NCI-H128 (cell line): ENCODE measurements around the gene AMOTL1.

Experiments
- DNase-seq: peaks from one replicate; lab custom pipeline; 2025; ENCODE audit not compliant: unreplicated experiment; lab: John Stamatoyannopoulos, UW

Gene AMOTL1, protein sequence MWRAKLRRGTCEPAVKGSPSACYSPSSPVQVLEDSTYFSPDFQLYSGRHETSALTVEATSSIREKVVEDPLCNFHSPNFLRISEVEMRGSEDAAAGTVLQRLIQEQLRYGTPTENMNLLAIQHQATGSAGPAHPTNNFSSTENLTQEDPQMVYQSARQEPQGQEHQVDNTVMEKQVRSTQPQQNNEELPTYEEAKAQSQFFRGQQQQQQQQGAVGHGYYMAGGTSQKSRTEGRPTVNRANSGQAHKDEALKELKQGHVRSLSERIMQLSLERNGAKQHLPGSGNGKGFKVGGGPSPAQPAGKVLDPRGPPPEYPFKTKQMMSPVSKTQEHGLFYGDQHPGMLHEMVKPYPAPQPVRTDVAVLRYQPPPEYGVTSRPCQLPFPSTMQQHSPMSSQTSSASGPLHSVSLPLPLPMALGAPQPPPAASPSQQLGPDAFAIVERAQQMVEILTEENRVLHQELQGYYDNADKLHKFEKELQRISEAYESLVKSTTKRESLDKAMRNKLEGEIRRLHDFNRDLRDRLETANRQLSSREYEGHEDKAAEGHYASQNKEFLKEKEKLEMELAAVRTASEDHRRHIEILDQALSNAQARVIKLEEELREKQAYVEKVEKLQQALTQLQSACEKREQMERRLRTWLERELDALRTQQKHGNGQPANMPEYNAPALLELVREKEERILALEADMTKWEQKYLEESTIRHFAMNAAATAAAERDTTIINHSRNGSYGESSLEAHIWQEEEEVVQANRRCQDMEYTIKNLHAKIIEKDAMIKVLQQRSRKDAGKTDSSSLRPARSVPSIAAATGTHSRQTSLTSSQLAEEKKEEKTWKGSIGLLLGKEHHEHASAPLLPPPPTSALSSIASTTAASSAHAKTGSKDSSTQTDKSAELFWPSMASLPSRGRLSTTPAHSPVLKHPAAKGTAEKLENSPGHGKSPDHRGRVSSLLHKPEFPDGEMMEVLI

DNA sequence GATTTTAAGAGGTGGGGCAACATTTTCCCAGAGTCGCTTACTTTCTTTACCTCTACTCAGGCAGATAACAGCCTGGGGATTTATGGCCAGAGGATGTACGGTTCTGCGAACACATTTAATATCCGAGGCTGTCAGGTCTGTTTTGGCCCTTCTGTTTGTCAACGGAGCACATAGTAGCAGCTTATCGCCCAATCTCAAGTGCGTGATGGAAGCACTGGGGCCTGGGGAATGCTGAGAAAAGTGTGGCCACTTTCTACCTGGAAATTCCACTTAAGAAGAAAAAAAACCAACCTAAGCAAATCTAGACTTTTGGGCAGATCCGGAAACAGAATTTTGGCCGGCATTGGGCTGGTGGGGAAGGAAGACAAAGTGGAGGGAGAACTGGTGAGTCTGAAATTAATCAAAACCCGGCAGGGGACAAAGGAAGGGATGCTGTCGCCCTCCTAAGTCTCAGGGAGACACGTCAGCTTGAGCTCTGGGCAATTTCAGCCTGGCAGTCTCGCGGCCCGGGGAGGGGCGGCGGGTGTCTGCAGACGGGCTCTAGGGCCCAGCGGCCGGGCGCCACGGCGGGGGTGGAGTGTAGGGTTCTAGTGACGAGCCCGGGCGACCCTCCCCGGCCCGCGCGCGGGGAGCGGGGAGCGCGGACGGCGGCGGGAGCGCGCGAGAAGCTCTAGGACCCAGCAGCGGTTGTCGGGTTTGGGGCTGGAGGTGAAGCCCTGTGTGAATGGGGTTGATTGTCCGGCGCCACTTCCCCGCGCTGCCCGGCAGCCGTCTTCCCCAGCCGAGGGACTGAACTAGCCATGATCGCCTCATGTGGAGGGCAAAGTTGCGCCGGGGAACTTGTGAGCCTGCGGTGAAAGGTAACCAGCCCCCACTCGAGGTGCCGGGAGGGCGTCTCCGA, at the start of gene AMOTL1:
AMOTL1 (plus strand) TSS at position 656 of the 901 bp plus-strand sequence; CDS start at position 812, 156 bp downstream.
- peak; percentile 81 for DNase-seq

DNA sequence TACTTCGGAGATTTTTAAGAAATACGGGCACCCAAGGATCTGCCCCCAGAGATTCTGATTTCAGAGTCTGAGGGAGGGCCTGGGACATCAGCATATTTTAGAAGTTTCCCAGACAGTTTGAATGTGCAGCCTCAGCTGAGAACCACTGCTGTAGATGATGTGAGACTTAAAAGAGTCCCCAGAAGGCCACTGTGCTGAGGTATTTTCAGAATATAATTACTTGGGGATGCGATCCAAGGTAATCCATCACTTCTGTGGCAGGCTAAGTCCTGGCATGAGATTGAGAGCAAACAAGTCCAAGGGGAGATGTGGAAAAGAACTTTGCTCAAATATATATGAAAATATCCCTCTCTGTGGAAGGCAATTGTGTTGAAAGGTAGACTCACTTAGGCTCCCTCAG, 48.3 kb upstream of the AMOTL1 start:
- no peak for DNase-seq

DNA sequence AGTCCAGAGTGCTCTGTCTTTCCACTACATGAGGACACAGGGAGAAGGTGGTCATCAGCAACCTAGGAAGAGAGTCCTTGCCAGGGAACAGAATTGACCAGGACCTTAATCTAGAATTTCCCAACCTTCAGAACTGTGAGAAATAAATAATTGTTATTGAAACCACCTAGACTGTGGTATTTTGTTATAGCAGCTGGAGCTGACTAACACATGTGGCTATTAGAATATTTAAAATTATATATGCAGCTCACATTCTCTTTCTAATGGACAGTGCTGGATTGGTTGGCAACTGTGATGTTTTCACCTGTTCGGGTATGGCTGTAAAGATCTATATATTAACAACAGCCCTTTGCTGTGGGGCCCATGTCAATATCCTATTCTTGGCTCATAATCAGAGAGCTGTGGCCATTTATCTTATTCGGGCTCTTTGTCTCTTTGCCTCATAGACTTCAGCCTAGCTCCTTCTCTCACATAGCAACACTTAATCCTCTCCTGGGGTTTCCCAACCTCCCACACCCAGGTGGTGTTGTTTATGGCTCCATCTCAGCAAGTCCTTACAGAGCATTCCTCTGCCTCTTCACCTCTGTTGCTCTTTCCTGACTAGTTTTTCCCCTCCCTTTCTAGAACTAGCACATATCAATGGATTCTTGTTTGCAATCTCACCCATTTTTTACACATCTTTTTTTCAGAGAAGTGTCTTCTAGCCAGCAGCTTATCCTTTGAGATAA, 46.4 kb upstream of the AMOTL1 start:
- no peak for DNase-seq

DNA sequence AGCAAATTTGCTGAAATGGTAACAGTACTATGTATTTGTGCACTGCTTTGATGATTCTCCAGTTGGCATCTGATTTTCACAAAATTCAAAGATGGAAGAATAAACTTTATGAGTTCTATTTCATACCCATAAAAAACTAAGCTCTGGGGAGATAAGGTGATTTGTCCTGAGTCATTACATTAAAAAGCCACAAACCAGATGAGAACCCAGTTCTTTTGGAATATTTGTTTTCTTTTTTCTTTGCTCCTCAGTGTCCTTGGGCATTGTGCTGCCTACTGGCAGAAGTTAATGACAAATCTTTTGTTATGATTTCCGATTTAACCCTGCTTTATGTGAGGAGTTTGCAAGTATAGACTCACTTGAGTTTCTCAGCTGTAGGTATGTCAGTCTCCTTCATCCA, 45.4 kb upstream of the AMOTL1 start:
- no peak for DNase-seq

DNA sequence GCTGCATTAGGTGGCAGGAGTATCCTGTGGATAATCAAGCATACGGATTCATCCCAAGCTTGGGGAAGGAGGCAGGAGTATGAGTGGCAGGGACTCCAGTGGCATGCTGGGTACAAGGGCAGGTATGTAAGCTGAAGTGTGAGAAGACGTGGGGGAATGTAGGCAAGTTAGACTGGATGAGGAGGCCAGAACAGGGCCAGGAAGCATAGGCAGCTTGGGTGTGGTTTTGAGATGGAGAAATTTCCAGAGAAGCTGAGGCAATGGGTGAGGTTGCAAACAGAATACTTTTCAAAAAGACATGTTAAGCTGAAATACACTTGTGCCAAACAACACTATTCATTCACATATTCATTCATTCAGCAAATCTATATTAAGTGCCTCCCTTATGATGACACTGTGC, 43.1 kb upstream of the AMOTL1 start:
- DNase-seq: no peak

DNA sequence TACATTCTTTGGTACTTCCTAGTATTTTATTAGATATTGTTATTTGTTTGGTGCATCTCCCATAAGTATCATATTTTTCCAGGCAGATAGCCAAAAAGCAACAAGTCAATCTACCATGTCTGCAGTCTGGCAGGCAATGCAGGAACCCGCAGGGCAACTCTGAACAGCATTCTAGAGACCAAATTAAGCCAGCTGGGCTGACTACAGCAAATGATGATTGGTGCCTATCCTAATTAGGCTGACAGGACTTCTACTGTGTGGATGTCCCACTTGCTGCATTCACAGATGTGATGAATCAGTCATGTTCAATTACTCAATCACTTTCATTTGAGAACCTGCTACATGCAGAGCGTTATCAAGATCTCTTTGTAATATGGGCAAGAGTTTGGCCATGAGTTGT, 40.3 kb upstream of the AMOTL1 start:
- no peak for DNase-seq

DNA sequence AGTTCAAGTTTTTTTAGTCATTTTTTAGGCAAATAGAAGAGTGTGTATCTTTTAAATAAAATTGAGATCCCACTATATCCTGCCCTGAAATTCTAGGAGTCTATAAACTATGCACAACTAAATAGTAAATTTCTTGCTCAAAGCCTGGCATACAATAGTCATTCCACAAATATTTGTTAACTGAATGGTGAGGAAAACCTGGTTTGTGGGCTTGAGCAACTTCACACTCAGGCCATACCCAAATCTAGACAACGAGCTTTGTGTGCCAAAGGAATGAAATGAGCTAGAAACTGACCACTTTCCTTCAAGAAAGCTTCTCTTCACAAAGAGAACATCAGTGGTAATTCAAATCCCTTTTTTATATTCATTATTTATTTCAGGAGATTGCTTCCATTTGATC, 39.6 kb upstream of the AMOTL1 start:
- no peak for DNase-seq

DNA sequence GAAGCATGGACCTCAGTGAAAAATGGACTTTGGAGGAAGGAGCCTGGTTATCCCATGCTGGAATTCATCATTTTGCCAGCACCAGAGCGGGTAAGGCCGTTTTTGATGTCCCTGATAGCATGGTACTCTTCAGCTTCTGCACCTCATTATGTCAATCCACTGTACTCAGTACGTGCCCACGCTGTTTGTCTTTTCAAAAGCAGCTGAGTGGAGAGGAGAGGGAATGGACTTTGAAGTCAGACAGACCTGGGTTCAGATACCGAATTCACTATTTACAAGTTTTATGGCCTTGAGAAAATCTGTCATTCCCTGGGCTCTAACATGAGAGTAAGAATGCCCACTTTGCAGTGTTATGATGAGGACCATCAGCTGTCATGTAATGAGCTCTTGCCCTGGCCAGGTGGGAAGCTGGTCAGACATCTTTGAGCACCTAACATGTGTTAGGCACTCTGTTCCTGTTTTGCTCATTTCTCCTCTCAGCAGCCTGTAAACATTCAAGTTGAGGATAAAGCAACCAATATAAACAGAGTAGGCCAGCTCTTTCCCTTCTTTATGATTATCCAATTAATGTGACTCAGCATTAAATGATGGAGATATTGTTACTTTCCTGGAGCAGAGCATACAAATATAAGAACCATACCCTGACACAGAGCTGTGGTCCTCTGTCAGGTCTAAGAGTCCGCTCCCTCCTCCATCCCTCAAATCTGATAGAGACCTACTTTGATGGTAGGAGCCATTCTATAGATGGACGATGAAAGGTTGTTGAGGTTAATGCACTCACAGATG, 39.0 kb upstream of the AMOTL1 start:
- DNase-seq: no peak

DNA sequence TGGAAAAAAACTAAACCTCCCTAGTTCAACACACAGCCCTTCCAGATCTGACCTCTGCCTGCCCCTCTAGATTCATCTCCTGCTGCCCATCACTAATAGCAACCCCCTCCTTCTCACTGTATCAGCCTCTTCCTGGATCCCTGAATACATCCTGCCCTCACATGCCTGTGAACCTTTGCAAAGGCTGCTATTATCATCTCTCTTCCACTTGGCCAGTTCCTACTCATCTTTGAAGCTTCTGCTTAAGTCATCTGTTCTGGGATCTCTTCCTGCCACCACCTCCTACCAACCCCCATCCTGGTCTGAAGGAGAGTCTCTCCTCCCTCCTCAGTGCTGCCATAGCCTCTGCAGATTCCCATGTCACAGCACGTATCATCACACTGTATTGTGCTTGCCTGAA, 38.0 kb upstream of the AMOTL1 start:
- DNase-seq: no peak

DNA sequence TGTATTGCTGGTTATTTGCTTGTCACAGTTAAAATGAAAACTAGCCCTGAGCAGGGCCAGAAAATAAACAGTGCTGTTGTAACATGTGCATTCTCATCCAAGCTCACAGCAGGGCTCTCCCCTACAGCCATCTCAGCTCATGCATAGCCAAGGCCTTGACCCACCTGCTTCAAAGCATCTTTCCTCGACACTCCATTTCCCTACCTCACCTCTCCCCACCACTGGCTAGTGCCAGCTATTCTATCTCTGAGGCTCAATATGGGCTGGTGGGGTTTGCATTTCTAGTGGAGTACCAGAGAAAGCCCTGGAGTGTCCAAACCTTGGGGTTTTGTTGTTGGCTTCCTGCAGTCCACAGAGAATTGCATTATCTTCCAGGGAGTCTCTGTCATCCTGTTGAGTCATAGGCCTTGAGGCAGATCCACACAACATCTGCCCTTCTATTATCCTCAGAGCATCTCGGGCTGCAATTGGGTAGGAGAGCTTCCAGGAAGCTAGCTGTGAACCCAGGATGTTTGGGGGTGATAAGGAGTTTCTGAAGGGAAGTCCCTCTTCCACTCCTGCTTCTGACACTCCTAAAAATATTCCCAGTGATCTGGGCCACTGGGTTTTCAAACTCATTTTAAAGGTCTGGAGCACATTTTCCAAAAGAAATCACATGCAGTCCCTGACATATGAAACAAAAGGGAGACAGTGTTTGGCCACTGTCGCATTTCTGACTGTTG, 36.1 kb upstream of the AMOTL1 start:
- no peak for DNase-seq

DNA sequence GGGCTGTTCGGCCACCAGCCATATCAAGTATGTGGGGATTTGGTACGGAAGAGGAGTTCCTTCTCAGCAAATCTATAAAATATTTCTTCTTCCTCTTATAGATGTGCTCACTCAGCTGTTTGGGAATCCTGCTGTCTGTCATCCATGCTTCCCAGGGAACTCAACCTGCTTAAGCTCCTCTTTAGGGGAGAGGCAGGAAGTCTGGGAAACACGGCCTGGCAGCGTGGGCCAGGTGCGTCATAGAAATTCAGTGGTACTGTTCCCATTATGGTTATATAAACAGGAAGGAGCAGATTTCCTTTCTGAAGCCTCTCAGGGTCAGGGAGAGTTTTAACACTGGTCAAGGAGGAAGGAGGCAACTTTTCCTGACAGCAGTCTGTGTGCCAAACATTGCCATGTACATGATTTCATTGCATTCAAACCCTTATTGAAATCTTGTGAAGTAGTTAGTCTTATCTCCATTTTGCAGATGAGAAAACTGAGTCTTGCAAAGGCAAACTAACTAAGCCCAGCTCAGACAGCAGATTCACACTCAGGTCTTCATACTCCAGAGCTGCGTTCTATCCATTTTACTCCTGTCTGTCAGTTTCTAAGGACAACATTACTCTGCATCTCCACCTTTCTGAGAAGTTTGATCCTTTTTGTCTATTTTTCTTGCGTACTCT, 35.4 kb upstream of the AMOTL1 start:
- DNase-seq: no peak

DNA sequence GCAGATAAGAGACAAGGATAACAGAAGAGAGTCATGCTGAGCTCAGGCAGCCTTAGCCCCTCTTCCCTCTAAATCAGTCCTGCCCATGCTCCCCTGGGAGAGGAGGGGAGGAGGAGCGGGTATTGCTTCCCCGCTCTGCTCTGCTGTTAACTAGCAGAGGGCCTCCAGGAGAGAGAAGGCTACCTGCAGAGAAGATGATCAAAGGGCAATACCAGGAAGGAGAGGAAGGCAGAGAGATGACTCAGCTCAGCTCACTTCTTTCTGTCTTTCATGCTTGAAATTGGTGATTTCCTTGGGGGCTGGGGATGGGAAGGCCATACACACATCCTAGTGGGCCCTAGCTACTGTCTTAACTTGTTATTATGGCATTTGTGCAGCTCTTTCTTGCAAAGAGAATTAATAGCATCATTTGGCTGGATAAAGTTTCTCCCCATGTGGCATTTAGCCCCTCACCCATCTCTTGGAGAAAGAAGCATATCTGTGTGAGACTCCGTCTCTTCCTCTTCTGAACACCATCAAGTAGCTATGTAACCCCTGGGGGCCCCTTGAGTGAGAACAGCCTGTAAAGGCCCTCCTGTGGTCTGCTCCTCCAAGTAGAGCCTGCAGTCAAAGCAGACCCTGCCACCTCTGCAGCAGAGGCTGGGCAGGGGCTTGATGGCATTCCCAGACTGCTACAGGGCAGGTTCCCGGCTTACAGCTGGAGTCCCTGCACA, 33.4 kb upstream of the AMOTL1 start:
- DNase-seq: no peak

DNA sequence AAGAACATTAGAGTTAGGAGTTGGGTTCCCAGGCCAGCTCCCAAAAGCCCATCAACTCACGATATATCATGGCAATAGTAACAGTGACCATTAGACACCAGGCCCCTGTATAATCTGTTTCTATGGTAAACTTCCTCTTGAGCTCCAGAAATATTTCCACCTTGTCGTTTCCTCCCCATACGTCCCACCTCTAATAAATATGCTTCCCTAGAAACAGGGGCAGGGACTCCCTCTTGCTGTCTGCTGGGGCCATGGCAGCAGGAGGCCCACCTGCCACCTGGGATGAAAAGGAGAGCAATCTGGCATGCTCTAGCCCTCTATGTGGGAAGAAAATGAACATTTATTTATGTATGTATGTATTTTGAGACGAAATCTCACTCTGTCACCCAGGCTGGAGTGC, 32.2 kb upstream of the AMOTL1 start:
- DNase-seq: no peak

DNA sequence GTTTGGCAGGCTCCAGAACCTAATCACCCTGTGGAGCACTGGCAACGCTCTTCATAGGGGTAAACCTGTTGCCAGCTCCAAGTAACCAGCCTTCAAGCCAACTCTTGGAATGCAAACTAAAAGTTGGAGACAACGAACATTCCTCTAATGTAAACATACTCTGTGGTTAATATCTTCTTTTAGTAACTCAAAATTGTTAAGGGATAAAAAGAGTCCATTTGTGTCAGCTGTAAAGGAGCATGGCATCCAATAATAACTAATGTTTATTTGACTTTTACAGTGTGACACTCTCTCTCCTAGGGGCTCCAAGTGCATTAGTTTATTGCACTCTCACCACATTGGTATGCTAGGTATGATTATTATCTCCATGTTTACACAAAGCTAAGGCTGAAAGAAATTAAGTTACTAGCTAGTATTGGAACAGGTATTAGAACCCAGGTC, 31.0 kb upstream of the AMOTL1 start:
- DNase-seq: no peak

DNA sequence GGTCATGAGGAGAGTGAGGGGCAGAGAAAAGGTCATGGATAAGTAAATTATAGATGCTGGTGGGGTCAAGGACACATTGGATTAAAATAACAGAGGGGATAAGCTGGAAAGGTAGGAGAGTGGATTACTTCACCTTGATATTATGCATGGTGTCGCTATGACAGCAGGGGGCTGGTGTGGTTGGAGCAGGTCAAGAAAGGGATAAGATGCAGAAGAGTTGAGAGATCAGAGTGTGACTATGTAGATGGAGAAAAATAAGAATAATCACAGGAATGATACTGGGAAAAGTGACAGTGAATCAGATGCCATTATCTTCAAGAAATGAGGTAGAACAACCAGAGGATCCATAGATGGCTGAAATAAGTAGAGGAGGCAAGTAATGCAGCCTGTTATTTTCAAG, 29.4 kb upstream of the AMOTL1 start:
- no peak for DNase-seq

DNA sequence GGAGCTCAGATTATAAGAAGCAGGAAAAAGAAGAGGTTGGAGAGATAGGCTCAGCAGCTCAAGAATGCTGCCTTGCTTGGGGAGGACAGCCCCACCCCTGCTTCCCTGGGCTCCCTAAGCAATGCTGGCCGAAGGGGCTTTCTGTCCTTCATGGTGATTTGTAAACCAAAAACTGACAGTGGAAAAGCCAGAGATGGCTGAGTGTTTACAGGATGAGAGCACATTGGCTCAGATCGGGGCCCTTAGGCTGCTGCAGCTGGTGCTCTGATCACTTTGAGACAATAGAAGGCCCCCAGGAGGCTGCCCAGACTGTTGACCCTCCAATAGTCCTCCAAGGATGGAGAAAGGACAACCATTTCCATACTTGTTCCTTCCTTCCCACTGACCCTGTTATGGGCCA, 28.8 kb upstream of the AMOTL1 start:
- DNase-seq: no peak

DNA sequence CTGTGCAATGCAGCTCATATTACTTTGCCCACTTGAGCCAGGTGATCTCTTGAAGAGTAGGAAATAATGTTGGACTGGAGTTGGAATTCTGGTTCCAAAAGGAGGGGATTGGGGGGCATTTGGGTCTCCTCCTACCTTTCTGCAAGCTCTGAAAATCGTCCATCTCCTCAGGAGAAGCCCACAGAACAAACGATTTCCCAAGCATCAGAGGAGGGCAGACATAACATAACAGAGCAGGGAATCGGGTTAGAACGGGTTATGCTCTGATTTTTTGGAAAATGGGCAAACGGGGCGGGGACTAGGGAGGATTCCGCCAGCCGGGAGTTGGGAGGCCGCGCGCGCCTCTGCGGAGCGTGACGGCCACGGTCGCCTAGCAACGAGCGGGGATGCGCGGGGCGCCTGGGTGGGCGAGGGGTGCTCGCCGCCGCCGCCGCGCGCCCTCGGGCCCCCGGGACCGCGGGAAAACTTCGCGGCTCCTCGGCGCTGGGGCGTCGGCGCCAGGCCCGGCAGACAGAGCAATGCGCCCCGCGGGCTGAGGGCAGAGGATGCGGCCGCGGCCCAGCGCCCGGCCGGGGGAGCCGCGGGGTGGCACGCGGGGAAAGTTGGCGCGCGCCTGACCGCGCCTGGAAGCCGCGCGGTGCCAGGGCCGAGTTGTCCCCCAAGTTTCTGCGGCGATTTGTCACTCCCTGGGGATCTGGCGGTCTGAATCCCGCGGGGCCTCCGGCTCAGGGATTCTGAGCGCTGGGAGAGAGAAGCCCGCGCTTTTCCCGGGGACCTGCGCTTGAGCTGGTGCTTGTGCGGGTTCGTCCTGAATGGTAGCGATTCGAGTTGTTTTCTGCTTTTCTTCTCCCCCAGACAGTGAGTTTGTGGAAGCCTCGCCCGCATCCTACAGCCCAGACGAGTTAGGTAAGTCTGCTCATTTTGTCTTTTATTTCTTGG, 27.8 kb upstream of the AMOTL1 start:
- DNase-seq: peak; percentile 39
